ENCODE measurements around the gene HLA-G.

Gene HLA-G

GRCh38 chr6:29792123-29793035, 35.2 kb upstream of the HLA-G start:
- peak; percentile 61 to 77 for DNase-seq
- Histone ChIP-seq H3K36me3 (no peaks in the 10 kb centered on the region), H3K4me1 (peaks cover 0 to 15% (median 12%) of the 10 kb centered on the region in 4 donors), H3K9me3 (no peaks in the 10 kb centered on the region), H3K27ac (peak overlapping the region in 1 of 2 donors; percentile 7), H3K4me3 (peak overlapping the region; percentile 52 to 56), H3K27me3 (peaks cover 0 to 36% of the 10 kb centered on the region in 2 donors)
- TF ChIP-seq CTCF (IDR thresholded peaks at IDR 0.05): peak; percentile 56 to 62
- intact Hi-C loops (cut with DNase I; ENCODE audit: low total_unique reads): no loop called here

- intact Hi-C loops (cut with DNase I; ENCODE audit: low total_unique reads): no loop called here
- no peak for DNase-seq
- Histone ChIP-seq H3K4me3 (peak overlapping the region; percentile 52 to 56), H3K27me3 (peaks cover 0 to 36% of the 10 kb centered on the region in 2 donors), H3K36me3 (no peaks in the 10 kb centered on the region), H3K27ac (no peak overlapping the region), H3K4me1 (peaks cover 0 to 15% (median 12%) of the 10 kb centered on the region in 4 donors), H3K9me3 (no peaks in the 10 kb centered on the region)
- TF ChIP-seq CTCF (IDR thresholded peaks at IDR 0.05): no peak
These were observed 34.6 kb upstream of the HLA-G start for GRCh38 chr6:29793036-29793356.

GRCh38 chr6:29793796-29794195, 33.8 kb upstream of the HLA-G start:
- H3K4me3 ChIP-seq: no peak overlapping the region
- DNase-seq: peak in 1 of 2 donors; percentile 39
- TF ChIP-seq CTCF (IDR thresholded peaks at IDR 0.05): no peak
- no peaks in the 10 kb centered on the region for H3K9me3 ChIP-seq
- no peak overlapping the region for H3K27ac ChIP-seq
- no peaks in the 10 kb centered on the region for H3K36me3 ChIP-seq
- H3K4me1 ChIP-seq: peaks cover 0 to 15% (median 12%) of the 10 kb centered on the region in 4 donors
- intact Hi-C loops (cut with DNase I; ENCODE audit: low total_unique reads): no loop called here
- peaks cover 0 to 36% of the 10 kb centered on the region in 2 donors for H3K27me3 ChIP-seq

- peaks cover 0 to 15% (median 12%) of the 10 kb centered on the region in 4 donors for H3K4me1 ChIP-seq
- intact Hi-C loops (cut with DNase I; ENCODE audit: low total_unique reads): no loop called here
- H3K9me3 ChIP-seq: no peaks in the 10 kb centered on the region
- no peak for TF ChIP-seq CTCF (IDR thresholded peaks at IDR 0.05)
- H3K36me3 ChIP-seq: no peaks in the 10 kb centered on the region
- H3K27ac ChIP-seq: no peak overlapping the region
- DNase-seq: no peak
- no peak overlapping the region for H3K4me3 ChIP-seq
- H3K27me3 ChIP-seq: peaks cover 0 to 39% of the 10 kb centered on the region in 2 donors
These were observed 31.6 kb upstream of the HLA-G start for GRCh38 chr6:29796026-29796425.

GRCh38 chr6:29797135-29797534, 30.5 kb upstream of the HLA-G start:
- H3K27ac ChIP-seq: no peak overlapping the region
- intact Hi-C loops (cut with DNase I; ENCODE audit: low total_unique reads): no loop called here

More at GRCh38 chr6:29797135-29797534, 30.5 kb upstream of the HLA-G start:
- Histone ChIP-seq H3K27me3 (peaks cover 0 to 32% of the 10 kb centered on the region in 2 donors), H3K4me3 (no peak overlapping the region), H3K4me1 (peaks cover 0 to 9% (median 8%) of the 10 kb centered on the region in 4 donors), H3K36me3 (no peaks in the 10 kb centered on the region), H3K9me3 (no peaks in the 10 kb centered on the region)
- no peak for TF ChIP-seq CTCF (IDR thresholded peaks at IDR 0.05)
- peak in 1 of 2 donors; percentile 38 for DNase-seq

Data from tibial artery (tissue), 4 donors.